Measurements from ENCODE around the gene ZDHHC14. TPM values are rescaled to one million over a fixed set of nuclear protein-coding genes. Genes with fewer than 3 reads are reported as not detected.

The ZDHHC14 gene
- total RNA-seq, 1 donor from 2014 or later = 14.5 TPM

- Histone ChIP-seq H3K4me1 (no peaks in the 10 kb centered on the region), H3K4me3 (no peak overlapping the region), H3K27ac (no peak overlapping the region), H3K9me3 (peaks cover 0 to 6% of the 10 kb centered on the region in 2 donors), H3K36me3 (no peaks in the 10 kb centered on the region), H3K27me3 (no peaks in the 10 kb centered on the region)
- no peak for TF ChIP-seq CTCF (IDR thresholded peaks at IDR 0.05)
- no peak for DNase-seq (ENCODE audit: low spot score in 2 of 2)
- intact Hi-C loops (cut with DNase I) = no loop called here
Observed at GRCh38 chr6:157492249-157492648, 111.3 kb downstream of the ZDHHC14 start.

- no peaks in the 10 kb centered on the region for H3K27me3 ChIP-seq
- DNase-seq (ENCODE audit: low spot score in 2 of 2) = no peak
- H3K36me3 ChIP-seq = no peaks in the 10 kb centered on the region
- no peak overlapping the region for H3K27ac ChIP-seq
- no peaks in the 10 kb centered on the region for H3K4me1 ChIP-seq
- no peak for TF ChIP-seq CTCF (IDR thresholded peaks at IDR 0.05)
- intact Hi-C loops (cut with DNase I) = no loop called here
- H3K4me3 ChIP-seq = no peak overlapping the region
- H3K9me3 ChIP-seq = peaks cover 0 to 6% of the 10 kb centered on the region in 2 donors
Observed at GRCh38 chr6:157492741-157493140, 111.8 kb downstream of the ZDHHC14 start.

GRCh38 chr6:157493173-157493572 is 112.2 kb downstream of the ZDHHC14 start:
- Histone ChIP-seq H3K27ac (no peak overlapping the region), H3K4me3 (no peak overlapping the region), H3K9me3 (peaks cover 0 to 6% of the 10 kb centered on the region in 2 donors), H3K4me1 (no peaks in the 10 kb centered on the region), H3K27me3 (no peaks in the 10 kb centered on the region), H3K36me3 (no peaks in the 10 kb centered on the region)
- intact Hi-C loops (cut with DNase I) = no loop called here
- TF ChIP-seq CTCF (IDR thresholded peaks at IDR 0.05) = no peak
- DNase-seq (ENCODE audit: low spot score in 2 of 2) = no peak

- Histone ChIP-seq H3K27me3 (no peaks in the 10 kb centered on the region), H3K27ac (no peak overlapping the region), H3K36me3 (no peaks in the 10 kb centered on the region), H3K4me1 (no peaks in the 10 kb centered on the region), H3K4me3 (no peak overlapping the region), H3K9me3 (peaks cover 0 to 6% of the 10 kb centered on the region in 2 donors)
- DNase-seq (ENCODE audit: low spot score in 2 of 2) = no peak
- no peak for TF ChIP-seq CTCF (IDR thresholded peaks at IDR 0.05)
- intact Hi-C loops (cut with DNase I) = no loop called here
Observed at GRCh38 chr6:157493576-157493975, 112.6 kb downstream of the ZDHHC14 start.

- Histone ChIP-seq H3K4me1 (no peaks in the 10 kb centered on the region), H3K27me3 (no peaks in the 10 kb centered on the region), H3K36me3 (no peaks in the 10 kb centered on the region), H3K9me3 (peaks cover 0 to 6% of the 10 kb centered on the region in 2 donors), H3K4me3 (no peak overlapping the region), H3K27ac (no peak overlapping the region)
- no peak for DNase-seq (ENCODE audit: low spot score in 2 of 2)
- intact Hi-C loops (cut with DNase I) = no loop called here
- TF ChIP-seq CTCF (IDR thresholded peaks at IDR 0.05) = no peak
Observed at GRCh38 chr6:157494132-157494710, 113.2 kb downstream of the ZDHHC14 start.

All from ascending aorta (tissue), 2 donors.